SU-DHL-6 (cell line): Measurements from ENCODE around the gene GUCA2A.

Source experiments
- H2AFZ ChIP-seq: fragments of 200-600 bp; sonication (generic); 2 replicates; pipeline ENCODE4 v1.6.1; 2014; ENCODE audit warnings: low read depth, mild to moderate bottlenecking, moderate library complexity, mixed read lengths, antibody characterized with exemption, low read length; ENCODE audit not compliant: severe bottlenecking
- H3F3A ChIP-seq: fragments of 200-600 bp; shearing (Covaris generic); 2 replicates; pipeline ENCODE4 v1.6.0; 2016; ENCODE audit warnings: antibody characterized with exemption, mild to moderate bottlenecking; ENCODE audit not compliant: insufficient read depth
- H3K27ac ChIP-seq: fragments of 200-600 bp; sonication (generic); 2 replicates; pipeline ENCODE4 v1.5.1; 2016; ENCODE audit warnings: low read depth, mild to moderate bottlenecking, low read length, moderate library complexity, mixed read lengths
- H3K27me3 ChIP-seq: fragments of 200-600 bp; sonication (generic), shearing (Covaris generic); 2 replicates; pipeline ENCODE4 v1.6.0; 2014; ENCODE audit warnings: mild to moderate bottlenecking, low read length
- H3K36me3 ChIP-seq: fragments of 200-600 bp; sonication (generic); 2 replicates; pipeline ENCODE4 v1.6.1; 2014; ENCODE audit warnings: mild to moderate bottlenecking, low read length, mixed read lengths
- H3K4me2 ChIP-seq: fragments of 300-600, 200-600 bp; shearing (Covaris generic), sonication (generic); 2 replicates; pipeline ENCODE4 v1.6.0; 2014; ENCODE audit warnings: low read length, low read depth, mild to moderate bottlenecking; ENCODE audit not compliant: poor library complexity, severe bottlenecking
- H3K4me3 ChIP-seq: fragments of 200-600 bp; sonication (generic); 2 replicates; pipeline ENCODE4 v1.5.1; 2014; ENCODE audit warnings: antibody characterized with exemption, low read length, mild to moderate bottlenecking, mixed read lengths; ENCODE audit not compliant: insufficient read depth, poor library complexity, severe bottlenecking
- H3K79me2 ChIP-seq: fragments of 200-600 bp; sonication (generic); 2 replicates; pipeline ENCODE4 v1.6.1; 2014; ENCODE audit warnings: mild to moderate bottlenecking, low read length, moderate library complexity; ENCODE audit not compliant: insufficient read depth
- H3K9ac ChIP-seq: fragments of 200-600 bp; sonication (generic); 2 replicates; pipeline ENCODE4 v1.7.0; 2014; ENCODE audit warnings: mild to moderate bottlenecking, low read length
- H3K9me2 ChIP-seq: fragments of 200-600 bp; sonication (generic); replicated peaks from 2 replicates; pipeline ENCODE4 v1.6.1; 2014; ENCODE audit warnings: low read length; ENCODE audit not compliant: insufficient read depth
- H3K9me3 ChIP-seq: fragments of 200-600 bp; sonication (generic); 2 replicates; pipeline ENCODE4 v1.6.1; 2014; ENCODE audit warnings: low read length, mixed read lengths; ENCODE audit not compliant: insufficient read depth
- H4K20me1 ChIP-seq: fragments of 200-600 bp; sonication (generic); 2 replicates; pipeline ENCODE4 v1.6.1; 2014; ENCODE audit warnings: low read depth, mild to moderate bottlenecking, antibody characterized with exemption, low read length, moderate library complexity, mixed read lengths
- CTCF ChIP-seq: fragments of 200-600 bp; sonication (generic); IDR thresholded peaks from one replicate; pipeline ENCODE4 v1.5.1; 2017; ENCODE audit warnings: antibody characterized with exemption, mild to moderate bottlenecking, low read length, moderate library complexity; ENCODE audit not compliant: insufficient read depth, poor library complexity, severe bottlenecking
- EZH2phosphoT487 ChIP-seq: fragments of 200-600 bp; sonication (generic), shearing (Covaris generic); conservative IDR thresholded peaks from 2 replicates; pipeline ENCODE4 v1.6.1; 2018; ENCODE audit warnings: mild to moderate bottlenecking, antibody characterized with exemption, low read length, moderate library complexity, mixed read lengths

The GUCA2A gene

GRCh38 chr1:42122408-42122807 is 42.1 kb downstream of the GUCA2A start:
- Histone ChIP-seq H3K9me3 (peaks cover 3% of the 10 kb centered on the region; the same call in 1 of the 2 replicates), H3K79me2 (no peaks in the 10 kb centered on the region), H3K27ac (no peak overlapping the region), H3K9me2 (no peaks in the 10 kb centered on the region), H3K9ac (no peak overlapping the region), H2AFZ (no peak overlapping the region), H3K4me2 (no peak overlapping the region), H3K27me3 (no peaks in the 10 kb centered on the region), H3F3A (no peaks in the 10 kb centered on the region), H3K4me3 (no peak overlapping the region), H3K36me3 (no peaks in the 10 kb centered on the region), H4K20me1 (no peaks in the 10 kb centered on the region)
- TF ChIP-seq EZH2phosphoT487 (no peak), CTCF (no peak)

- H3K9me2 ChIP-seq: no peaks in the 10 kb centered on the region
- H3F3A ChIP-seq: no peaks in the 10 kb centered on the region
- H3K9me3 ChIP-seq: peaks cover 3% of the 10 kb centered on the region; the same call in 1 of the 2 replicates
- TF ChIP-seq EZH2phosphoT487 (no peak), CTCF (no peak)
- no peaks in the 10 kb centered on the region for H4K20me1 ChIP-seq
- no peaks in the 10 kb centered on the region for H3K79me2 ChIP-seq
- H3K27ac ChIP-seq: no peak overlapping the region
- H3K27me3 ChIP-seq: no peaks in the 10 kb centered on the region
- no peaks in the 10 kb centered on the region for H3K36me3 ChIP-seq
- no peak overlapping the region for H3K4me2 ChIP-seq
- H3K9ac ChIP-seq: no peak overlapping the region
- H3K4me3 ChIP-seq: no peak overlapping the region
- no peak overlapping the region for H2AFZ ChIP-seq
Observed at GRCh38 chr1:42118125-42118524, 46.4 kb downstream of the GUCA2A start.

DNA sequence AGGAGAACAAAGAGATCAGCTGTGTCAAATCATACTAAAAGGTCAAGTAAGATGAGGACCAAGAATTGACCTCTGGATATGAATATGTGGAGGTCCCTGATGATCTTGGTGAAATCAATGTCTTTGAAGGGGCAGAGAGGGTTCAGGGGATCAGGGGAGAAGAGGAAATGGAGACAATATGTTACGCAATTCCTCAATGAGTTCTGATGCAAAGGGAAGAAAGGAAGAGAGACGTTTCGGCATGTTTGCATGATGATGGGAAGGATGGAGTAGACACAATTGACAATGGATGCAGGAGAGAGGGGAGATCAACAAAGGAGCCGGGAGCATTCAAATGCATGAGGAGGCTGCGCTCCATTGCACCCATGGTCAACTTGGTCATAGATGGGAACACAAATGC is 47.3 kb downstream of the GUCA2A start:
- H3K79me2 ChIP-seq: no peaks in the 10 kb centered on the region
- no peaks in the 10 kb centered on the region for H4K20me1 ChIP-seq
- H3K27ac ChIP-seq: no peak overlapping the region
- no peak overlapping the region for H3K4me2 ChIP-seq
- no peak overlapping the region for H3K9ac ChIP-seq
- no peak overlapping the region for H2AFZ ChIP-seq
- peaks cover under 1% of the 10 kb centered on the region; the same call in 1 of the 2 replicates for H3K9me3 ChIP-seq
- no peaks in the 10 kb centered on the region for H3K9me2 ChIP-seq
- H3K36me3 ChIP-seq: no peaks in the 10 kb centered on the region
- H3K27me3 ChIP-seq: no peaks in the 10 kb centered on the region
- H3K4me3 ChIP-seq: no peak overlapping the region
- TF ChIP-seq CTCF: no peak
- no peak for TF ChIP-seq EZH2phosphoT487
- H3F3A ChIP-seq: no peaks in the 10 kb centered on the region
